ENCODE measurements around the gene BCAR3.

- peak in 4 of 6 experiments; percentile 6 to 33 (median 28) for TF ChIP-seq CTCF (IDR thresholded peaks at IDR 0.05)
- TF ChIP-seq POLR2A (IDR thresholded peaks at IDR 0.05) = no peak
Observed at GRCh38 chr1:93631626-93632365, 49.8 kb downstream of the BCAR3 start.

All from Peyer's patch (tissue), 4 donors.